G401 (cell line): ENCODE data around the gene NUMBL. TPM values are rescaled to one million over a fixed set of nuclear protein-coding genes. Genes with fewer than 3 reads are reported as not detected.

ENCODE experiments used
- DNase-seq: peaks from one replicate; pipeline ENCODE4 v3.0.0-alpha.2; 2015; ENCODE audit warnings: low spot score
- in situ Hi-C: cut with HindIII; loops from 2 replicates; pipeline ENCODE4 v1.10.0; 2016; ENCODE audit warnings: low sequenced_read_pairs, mixed read lengths
- total RNA-seq: library from RNA; depleted of rRNA; stranded (reverse); fragments of >200 nt; shearing (Covaris generic); gene quantifications from 2 replicates; pipeline ENCODE4 v1.2.3, GENCODE V29; 2014; rRNA removed

The NUMBL gene
- total RNA-seq, 1 experiment from 2014 or later: 25.1 TPM

- in situ Hi-C loops: no loop called here
- DNase-seq: no peak
These were observed 69.2 kb downstream of the NUMBL start for GRCh38 chr19:40621283-40621682.

- in situ Hi-C loops: no loop called here
These were observed 70.3 kb downstream of the NUMBL start for GRCh38 chr19:40620161-40620485.

GRCh38 chr19:40619333-40620160 lies 70.9 kb downstream of the NUMBL start:
- in situ Hi-C loops: no loop called here
- no peak for DNase-seq

More at GRCh38 chr19:40620161-40620485, 70.3 kb downstream of the NUMBL start:
- DNase-seq: no peak

GRCh38 chr19:40617961-40618360 lies 72.5 kb downstream of the NUMBL start:
- in situ Hi-C loops: no loop called here
- DNase-seq: no peak

- no peak for DNase-seq
These were observed 73.5 kb downstream of the NUMBL start for GRCh38 chr19:40616941-40617340.

GRCh38 chr19:40616178-40616577 lies 74.3 kb downstream of the NUMBL start:
- DNase-seq: no peak
- in situ Hi-C loops: no loop called here

More at GRCh38 chr19:40616941-40617340, 73.5 kb downstream of the NUMBL start:
- in situ Hi-C loops: no loop called here

Other genes starting within 250 kb of the NUMBL start
- 62.7 and 63.8 TPM in 2 replicates for gene SERTAD3, start 246.3 kb downstream of the NUMBL start, total RNA-seq
- gene BLVRB, start 224.9 kb downstream of the NUMBL start, total RNA-seq: 195 and 247 TPM in 2 replicates
- 3.8 and 4.5 TPM in 2 replicates for gene SPTBN4, start 223.7 kb downstream of the NUMBL start, total RNA-seq
- gene SHKBP1, start 113.8 kb downstream of the NUMBL start, total RNA-seq: 74.5 and 115 TPM in 2 replicates
- 54.8 and 64.4 TPM in 2 replicates for gene LTBP4, start 89.3 kb downstream of the NUMBL start, total RNA-seq
- 58.6 and 59.5 TPM in 2 replicates for gene COQ8B, start 26.2 kb upstream of the NUMBL start, total RNA-seq
- 14.3 and 24.4 TPM in 2 replicates for gene ITPKC, start 26.5 kb upstream of the NUMBL start, total RNA-seq
- 3.3 and 6.8 TPM in 2 replicates for gene ACTMAP, start 59.8 kb upstream of the NUMBL start, total RNA-seq
- 134 and 162 TPM in 2 replicates for gene SNRPA, start 60.6 kb upstream of the NUMBL start, total RNA-seq
- gene MIA, start 84.9 kb upstream of the NUMBL start, total RNA-seq: 3.8 TPM in 1 of 2 replicates, not detected in the other
- gene RAB4B, start 87.6 kb upstream of the NUMBL start, total RNA-seq: 8.2 and 20.8 TPM in 2 replicates
- 113 and 117 TPM in 2 replicates for gene EGLN2, start 108.5 kb upstream of the NUMBL start, total RNA-seq
- not detected in 2 replicates for gene CYP2A6, start 159.8 kb upstream of the NUMBL start, total RNA-seq
- not detected in 2 replicates for gene CYP2A7, start 191.6 kb upstream of the NUMBL start, total RNA-seq